Globus pallidus (tissue), 1 donor: Measurements from ENCODE around the gene PIK3R5.
"Not testable (repeated sequence)": the region's sequence is repeated elsewhere in the genome, so short reads cannot be mapped to it uniquely, and the experiment has no call there.

ENCODE experiments used
- DNase-seq: peaks from one replicate; pipeline ENCODE4 v3.0.0-alpha.2; 2015; ENCODE audit warnings: low spot score

Gene PIK3R5

GRCh38 chr17:8896641-8897635 is 68.6 kb downstream of the PIK3R5 start:
- no peak for DNase-seq

GRCh38 chr17:8896087-8896486 is 69.4 kb downstream of the PIK3R5 start:
- DNase-seq = no peak

GRCh38 chr17:8894673-8895578 is 70.6 kb downstream of the PIK3R5 start:
- peak; percentile 38 for DNase-seq

GRCh38 chr17:8894202-8894671 is 71.3 kb downstream of the PIK3R5 start:
- DNase-seq = no peak

GRCh38 chr17:8893621-8894201 is 71.8 kb downstream of the PIK3R5 start:
- DNase-seq = no peak

GRCh38 chr17:8893059-8893458 is 72.4 kb downstream of the PIK3R5 start:
- DNase-seq = no peak

GRCh38 chr17:8892338-8892690 is 73.2 kb downstream of the PIK3R5 start:
- no peak for DNase-seq

GRCh38 chr17:8890671-8891070 is 74.8 kb downstream of the PIK3R5 start:
- DNase-seq = no peak

GRCh38 chr17:8889458-8890210 is 75.9 kb downstream of the PIK3R5 start:
- DNase-seq = no peak

GRCh38 chr17:8888704-8889302 is 76.7 kb downstream of the PIK3R5 start:
- no peak for DNase-seq

- peak; percentile 16 for DNase-seq
Measured at GRCh38 chr17:8887834-8888703, 77.4 kb downstream of the PIK3R5 start.

GRCh38 chr17:8887301-8887700 is 78.2 kb downstream of the PIK3R5 start:
- no peak for DNase-seq

GRCh38 chr17:8885967-8886684 is 79.4 kb downstream of the PIK3R5 start:
- DNase-seq = no peak

GRCh38 chr17:8885163-8885966 is 80.1 kb downstream of the PIK3R5 start:
- not testable (repeated sequence) for DNase-seq

GRCh38 chr17:8884336-8884990 is 81.0 kb downstream of the PIK3R5 start:
- DNase-seq = no peak

GRCh38 chr17:8883353-8883752 is 82.2 kb downstream of the PIK3R5 start:
- DNase-seq = no peak

GRCh38 chr17:8881606-8882005 is 83.9 kb downstream of the PIK3R5 start:
- DNase-seq = no peak

- DNase-seq = no peak
Measured at GRCh38 chr17:8880466-8880865, 85.0 kb downstream of the PIK3R5 start.
